GM19351 (cell line): Measurements from ENCODE around the gene IQCE.

Experiments used
- ATAC-seq: cut with Tn5 transposase; IDR thresholded peaks from one replicate; pipeline ENCODE4 v1.9.1; 2021; ENCODE audit warnings: mild to moderate bottlenecking, moderate library complexity; ENCODE audit not compliant: unreplicated experiment

The IQCE gene

DNA sequence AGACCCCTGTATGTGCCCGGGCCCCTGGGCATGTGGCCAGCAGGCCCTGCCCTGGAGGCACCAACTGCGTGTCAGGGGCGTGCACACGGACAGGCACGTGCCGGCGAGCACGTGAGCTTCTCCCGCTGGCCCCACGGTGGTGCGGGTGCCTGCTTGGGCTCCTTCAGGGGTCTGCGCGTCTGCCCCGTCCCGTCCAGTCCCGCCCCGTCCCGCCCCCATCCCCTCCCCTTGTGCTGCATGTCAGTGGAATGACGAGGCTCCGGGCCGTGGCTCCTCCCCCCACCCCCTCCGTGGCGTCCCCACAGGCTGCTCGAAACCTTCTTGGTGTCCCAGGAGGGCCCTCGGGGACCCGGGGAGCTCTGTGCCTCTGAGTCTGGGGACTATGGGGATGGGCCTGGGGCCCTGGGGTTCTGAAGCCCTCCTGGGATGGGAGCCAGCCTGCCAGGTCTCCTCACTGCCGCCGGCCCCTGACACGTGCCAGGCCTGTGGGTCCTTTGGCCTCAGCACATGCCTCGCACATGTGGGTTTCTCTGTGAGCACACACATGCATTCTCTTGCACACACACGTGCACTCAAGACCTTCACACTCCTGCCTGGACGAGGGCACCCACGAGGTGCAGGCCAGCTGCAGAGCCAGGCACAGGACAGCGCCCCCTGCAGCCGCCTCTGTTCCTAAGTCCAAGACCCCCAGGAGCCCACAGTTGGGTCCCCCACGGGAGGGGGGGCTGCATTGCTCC, 101.7 kb downstream of the IQCE start:
- no peak for ATAC-seq

DNA sequence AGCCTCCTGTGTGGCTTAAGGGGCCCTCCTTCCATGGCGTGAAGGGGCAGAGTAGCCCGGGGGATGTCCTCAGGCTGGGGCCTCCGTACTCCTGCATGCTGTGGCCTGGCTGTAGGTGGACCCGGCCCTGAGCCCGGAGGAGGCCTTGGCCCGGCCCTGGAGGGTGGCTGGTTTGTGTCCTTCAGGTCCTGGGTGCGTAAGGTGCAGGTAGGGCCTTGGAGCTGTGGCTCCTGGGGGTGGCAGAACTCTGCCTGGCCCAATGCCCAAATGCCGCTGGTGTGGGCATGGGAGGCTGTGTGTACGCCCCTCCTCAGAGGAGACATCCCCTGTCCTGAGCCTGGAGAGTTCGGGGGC, 102.3 kb downstream of the IQCE start:
- no peak for ATAC-seq

DNA sequence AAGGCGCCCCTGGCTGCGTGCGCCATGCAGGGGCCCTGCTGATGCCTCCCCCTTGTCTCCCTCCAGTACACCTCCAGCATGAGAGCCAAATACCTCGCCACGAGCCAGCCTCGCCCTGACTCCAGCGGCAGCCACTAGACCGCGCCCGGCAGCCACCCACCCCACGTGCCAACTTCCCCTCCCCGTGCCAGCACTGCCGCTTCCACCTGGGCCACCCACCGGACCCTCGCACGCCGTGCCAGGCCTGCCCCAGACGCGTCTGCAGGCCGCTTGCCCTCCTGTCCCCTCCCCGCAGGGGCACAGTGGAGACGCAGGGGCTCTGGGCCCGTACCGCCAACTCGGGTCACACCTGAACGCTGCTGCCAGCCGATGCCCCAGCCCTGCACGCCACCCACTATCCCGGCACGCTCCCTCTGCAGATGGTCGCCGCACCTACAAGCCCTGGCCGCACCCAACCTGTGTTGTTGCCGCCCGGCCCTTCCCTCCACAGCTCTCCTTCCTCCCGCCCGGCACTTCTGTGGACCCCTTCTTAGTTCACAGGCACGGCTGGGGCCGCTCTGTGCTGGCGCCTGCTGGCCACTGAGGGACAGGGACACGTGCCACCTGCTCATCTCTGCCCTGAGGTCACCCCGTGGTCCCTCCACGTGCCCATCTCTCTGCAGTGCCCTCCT, 103.0 kb downstream of the IQCE start:
- ATAC-seq: no peak

DNA sequence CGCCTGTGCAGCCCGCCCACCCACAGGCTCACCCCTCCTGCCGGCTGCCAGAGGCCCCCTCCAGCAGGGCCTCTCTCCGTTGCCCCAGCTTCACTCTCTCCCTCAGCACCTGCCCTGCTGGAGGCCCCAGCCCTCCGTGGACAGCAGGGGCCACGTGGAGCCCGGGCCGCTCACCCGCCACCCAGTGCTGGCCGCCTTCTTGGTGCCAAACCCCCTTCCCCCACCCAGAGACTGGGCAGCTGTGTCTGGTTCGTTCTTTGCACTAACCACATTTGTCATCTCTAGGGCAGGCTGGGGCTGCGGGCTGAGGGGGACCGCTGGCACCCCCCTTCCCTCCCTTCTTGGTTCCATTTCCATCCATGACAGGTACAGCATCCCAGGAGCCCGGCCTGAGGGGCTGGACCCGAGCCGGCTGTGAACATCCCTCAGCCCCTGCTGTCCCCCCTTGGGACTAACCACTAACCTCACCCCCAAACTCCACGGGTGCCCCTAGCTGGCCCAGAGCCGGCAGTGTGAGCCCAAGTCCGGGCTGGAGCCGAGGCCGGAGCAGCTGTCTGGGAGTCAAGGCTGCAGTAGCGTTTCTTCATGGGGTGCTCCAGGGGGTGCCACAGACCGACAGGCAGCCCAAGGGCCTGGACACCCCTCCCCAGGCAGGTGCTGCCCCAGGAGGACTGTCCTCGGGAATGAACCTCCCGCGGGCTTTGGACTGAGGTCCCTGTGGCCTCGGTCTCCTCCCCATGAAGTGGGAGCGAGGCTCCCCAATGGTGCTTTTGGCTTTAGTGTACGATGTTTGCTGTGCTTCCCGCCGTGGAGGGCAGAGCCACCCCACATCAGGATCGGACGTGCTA, 103.7 kb downstream of the IQCE start:
- ATAC-seq: no peak

DNA sequence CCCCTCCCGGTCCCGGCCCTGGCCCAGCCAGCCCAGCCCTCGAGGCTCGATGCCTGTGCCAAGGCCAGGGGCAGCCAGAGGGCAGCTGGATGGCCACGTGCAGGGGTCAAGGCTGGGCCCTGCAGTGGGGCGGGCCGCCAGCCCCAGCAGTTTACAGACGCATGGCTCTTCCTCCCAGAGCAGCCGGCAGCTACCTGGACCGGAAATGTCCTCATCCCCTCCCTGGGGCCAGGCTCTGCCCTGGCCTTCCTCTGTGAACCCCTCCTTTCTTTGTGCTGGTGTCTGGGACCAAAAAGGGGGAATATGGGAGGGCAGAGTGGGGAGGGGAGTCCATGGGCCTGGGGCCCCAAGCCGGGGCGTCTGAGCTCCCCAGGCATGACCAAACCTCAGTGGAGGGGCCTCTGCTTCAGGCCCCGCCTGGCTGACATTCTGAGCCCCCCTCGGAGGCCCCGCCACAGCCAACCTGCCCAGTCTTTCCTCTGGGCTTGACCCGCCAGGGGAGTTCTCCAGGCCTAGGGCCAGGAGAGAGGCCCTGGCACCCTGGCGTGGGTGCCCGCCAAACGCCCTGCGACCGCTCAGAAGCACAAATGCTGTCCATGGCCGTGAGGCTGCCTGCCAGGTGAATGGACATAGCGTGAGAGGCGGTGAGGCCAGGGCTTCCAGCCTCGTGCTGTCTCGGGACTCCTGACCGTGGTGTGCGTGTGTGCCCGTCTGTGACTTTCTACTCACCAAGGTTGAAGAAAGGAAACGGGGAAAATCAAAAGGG, 104.5 kb downstream of the IQCE start:
- no peak for ATAC-seq

DNA sequence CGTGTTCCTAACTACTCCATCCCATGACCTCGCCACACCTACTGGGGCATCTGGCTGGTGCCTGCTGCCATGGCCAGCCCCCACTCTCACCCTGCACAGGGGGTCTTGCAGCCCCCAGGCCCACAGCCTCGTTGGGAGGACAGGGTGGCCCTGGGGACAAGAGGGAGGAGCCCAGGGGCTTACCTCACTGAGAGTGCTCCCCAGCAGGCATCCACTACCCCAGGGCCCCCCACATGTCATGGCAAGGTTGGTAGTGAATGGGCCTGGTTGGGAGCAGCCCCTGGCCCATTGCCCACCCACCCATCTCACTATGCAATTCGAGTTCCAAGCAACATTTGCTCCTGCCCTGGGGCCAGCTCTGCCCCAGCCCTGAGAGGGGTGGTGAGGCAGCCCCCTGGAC, 105.2 kb downstream of the IQCE start:
- ATAC-seq: no peak
